Measurements from ENCODE around the gene ATG7.

GRCh38 chr3:11331101-11331500 is 58.9 kb downstream of the ATG7 start:
- TF ChIP-seq YY1 (IDR thresholded peaks at IDR 0.05; ENCODE audit: insufficient read depth, insufficient read length) (no peak), SUZ12 (IDR thresholded peaks at IDR 0.05; ENCODE audit: extremely low read depth, insufficient read depth, insufficient read length) (no peak)
